Body of pancreas (tissue), 4 donors: Measurements from ENCODE around the gene GALNT9.

ENCODE experiments used
- POLR2A ChIP-seq, 3 donors: fragments of 450-650 bp; IDR thresholded peaks; one replicate each; pipeline ENCODE4 v1.6.1; 2016; ENCODE audit warnings: antibody characterized with exemption in 3 of 3, mild to moderate bottlenecking in 2 of 3
- TF ChIP-seq, protein P1 (sequence below), 7 experiments: fragments of 450-650 bp in 4 of 7; fragments of 200-600 bp in 3 of 7; sonication (generic) in 3 of 7; IDR thresholded peaks; one replicate each; pipeline ENCODE4 v1.5.1; 2016 to 2019; ENCODE audit warnings: antibody characterized with exemption in 7 of 7

DNA sequence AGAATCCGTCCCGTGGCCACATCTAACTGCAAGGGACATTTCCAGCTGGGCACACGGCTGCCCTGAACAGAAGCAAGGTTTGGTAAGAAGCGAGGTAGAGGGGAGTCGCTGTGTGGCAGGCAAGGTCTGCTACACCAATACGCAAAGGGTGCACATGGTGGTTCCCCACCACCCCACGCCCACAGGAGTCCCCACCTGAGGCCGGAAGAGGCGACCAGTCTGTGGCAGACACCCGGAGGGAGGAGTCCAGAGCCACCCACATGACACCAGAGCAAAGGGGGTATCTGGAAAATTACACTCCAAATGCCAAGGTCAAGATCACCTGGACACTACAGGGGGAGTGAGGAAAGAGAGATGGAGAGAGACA is 47.1 kb upstream of the GALNT9 start:
- TF ChIP-seq, protein P1, sequence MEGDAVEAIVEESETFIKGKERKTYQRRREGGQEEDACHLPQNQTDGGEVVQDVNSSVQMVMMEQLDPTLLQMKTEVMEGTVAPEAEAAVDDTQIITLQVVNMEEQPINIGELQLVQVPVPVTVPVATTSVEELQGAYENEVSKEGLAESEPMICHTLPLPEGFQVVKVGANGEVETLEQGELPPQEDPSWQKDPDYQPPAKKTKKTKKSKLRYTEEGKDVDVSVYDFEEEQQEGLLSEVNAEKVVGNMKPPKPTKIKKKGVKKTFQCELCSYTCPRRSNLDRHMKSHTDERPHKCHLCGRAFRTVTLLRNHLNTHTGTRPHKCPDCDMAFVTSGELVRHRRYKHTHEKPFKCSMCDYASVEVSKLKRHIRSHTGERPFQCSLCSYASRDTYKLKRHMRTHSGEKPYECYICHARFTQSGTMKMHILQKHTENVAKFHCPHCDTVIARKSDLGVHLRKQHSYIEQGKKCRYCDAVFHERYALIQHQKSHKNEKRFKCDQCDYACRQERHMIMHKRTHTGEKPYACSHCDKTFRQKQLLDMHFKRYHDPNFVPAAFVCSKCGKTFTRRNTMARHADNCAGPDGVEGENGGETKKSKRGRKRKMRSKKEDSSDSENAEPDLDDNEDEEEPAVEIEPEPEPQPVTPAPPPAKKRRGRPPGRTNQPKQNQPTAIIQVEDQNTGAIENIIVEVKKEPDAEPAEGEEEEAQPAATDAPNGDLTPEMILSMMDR (IDR thresholded peaks at IDR 0.05), result no peak
- no peak for TF ChIP-seq POLR2A (IDR thresholded peaks at IDR 0.05)
